ENCODE data around the gene KCNK3. TPM values are rescaled to one million over a fixed set of nuclear protein-coding genes. Genes with fewer than 3 reads are reported as not detected.
"Not testable (repeated sequence)": the region's sequence is repeated elsewhere in the genome, so short reads cannot be mapped to it uniquely, and the experiment has no call there.

Gene KCNK3
- total RNA-seq, 1 donor from 2014 or later, result 21.7 TPM

GRCh38 chr2:26743852-26744251, 51.3 kb downstream of the KCNK3 start:
- H3K27me3 Mint-ChIP-seq (ENCODE audit: unreplicated experiment), result peaks cover 13% of the 10 kb centered on the region
- H3K36me3 Mint-ChIP-seq (ENCODE audit: unreplicated experiment), result peaks cover 3% of the 10 kb centered on the region
- peaks cover 26% of the 10 kb centered on the region for H3K4me1 Mint-ChIP-seq (ENCODE audit: low read depth, unreplicated experiment)
- TF ChIP-seq, protein P1, sequence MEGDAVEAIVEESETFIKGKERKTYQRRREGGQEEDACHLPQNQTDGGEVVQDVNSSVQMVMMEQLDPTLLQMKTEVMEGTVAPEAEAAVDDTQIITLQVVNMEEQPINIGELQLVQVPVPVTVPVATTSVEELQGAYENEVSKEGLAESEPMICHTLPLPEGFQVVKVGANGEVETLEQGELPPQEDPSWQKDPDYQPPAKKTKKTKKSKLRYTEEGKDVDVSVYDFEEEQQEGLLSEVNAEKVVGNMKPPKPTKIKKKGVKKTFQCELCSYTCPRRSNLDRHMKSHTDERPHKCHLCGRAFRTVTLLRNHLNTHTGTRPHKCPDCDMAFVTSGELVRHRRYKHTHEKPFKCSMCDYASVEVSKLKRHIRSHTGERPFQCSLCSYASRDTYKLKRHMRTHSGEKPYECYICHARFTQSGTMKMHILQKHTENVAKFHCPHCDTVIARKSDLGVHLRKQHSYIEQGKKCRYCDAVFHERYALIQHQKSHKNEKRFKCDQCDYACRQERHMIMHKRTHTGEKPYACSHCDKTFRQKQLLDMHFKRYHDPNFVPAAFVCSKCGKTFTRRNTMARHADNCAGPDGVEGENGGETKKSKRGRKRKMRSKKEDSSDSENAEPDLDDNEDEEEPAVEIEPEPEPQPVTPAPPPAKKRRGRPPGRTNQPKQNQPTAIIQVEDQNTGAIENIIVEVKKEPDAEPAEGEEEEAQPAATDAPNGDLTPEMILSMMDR (IDR thresholded peaks at IDR 0.05; ENCODE audit: partially characterized antibody, unreplicated experiment), result no peak
- DNase-seq, result no peak
- H3K9me3 Mint-ChIP-seq (ENCODE audit: unreplicated experiment), result peaks cover 23% of the 10 kb centered on the region
- H3K4me3 Mint-ChIP-seq (ENCODE audit: unreplicated experiment), result no peak overlapping the region
- H3K27ac Mint-ChIP-seq (ENCODE audit: unreplicated experiment), result no peak overlapping the region

- no peak overlapping the region for H3K27ac Mint-ChIP-seq (ENCODE audit: unreplicated experiment)
- TF ChIP-seq, protein P1 (IDR thresholded peaks at IDR 0.05; ENCODE audit: partially characterized antibody, unreplicated experiment), result no peak
- peaks cover 11% of the 10 kb centered on the region for H3K27me3 Mint-ChIP-seq (ENCODE audit: unreplicated experiment)
- peaks cover 21% of the 10 kb centered on the region for H3K9me3 Mint-ChIP-seq (ENCODE audit: unreplicated experiment)
- DNase-seq, result no peak
- peaks cover 25% of the 10 kb centered on the region for H3K4me1 Mint-ChIP-seq (ENCODE audit: low read depth, unreplicated experiment)
- H3K36me3 Mint-ChIP-seq (ENCODE audit: unreplicated experiment), result no peaks in the 10 kb centered on the region
- no peak overlapping the region for H3K4me3 Mint-ChIP-seq (ENCODE audit: unreplicated experiment)
Observed at GRCh38 chr2:26744953-26745352, 52.4 kb downstream of the KCNK3 start.

DNA sequence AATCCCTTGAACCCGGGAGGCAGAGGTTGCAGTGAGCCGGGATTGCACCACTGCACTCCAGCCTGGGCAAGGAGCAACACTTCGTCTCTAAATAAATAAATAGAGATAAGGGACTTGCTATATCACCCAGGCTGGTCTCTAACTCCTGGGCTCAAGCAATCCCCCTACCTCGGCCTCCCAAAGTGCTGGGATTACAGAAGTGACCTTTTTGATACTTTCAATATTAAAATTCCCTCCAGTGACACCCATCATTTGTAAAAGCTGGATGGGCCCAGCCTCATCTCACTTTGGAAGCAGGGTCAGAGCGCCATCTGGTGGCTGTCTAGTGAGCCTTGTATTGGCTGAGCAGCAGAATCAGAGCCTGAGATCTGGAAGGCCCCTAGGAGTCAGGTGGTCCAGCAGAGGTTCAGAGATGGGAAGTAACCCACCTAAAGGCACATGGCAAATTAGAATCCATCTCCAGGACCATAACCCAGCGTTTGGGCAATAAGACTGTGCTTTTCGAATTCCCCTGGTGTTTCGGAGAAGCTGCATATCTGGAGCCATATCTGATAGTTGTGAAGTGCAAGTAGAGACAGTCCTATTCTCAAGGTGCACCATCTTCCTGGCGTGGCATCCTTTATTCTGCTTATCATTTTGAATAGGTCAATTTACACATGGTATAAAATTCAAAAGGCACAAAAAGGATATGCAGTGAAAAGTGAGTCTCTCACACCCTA, 53.2 kb downstream of the KCNK3 start:
- H3K4me1 Mint-ChIP-seq (ENCODE audit: low read depth, unreplicated experiment), result peaks cover 31% of the 10 kb centered on the region
- TF ChIP-seq, protein P1 (IDR thresholded peaks at IDR 0.05; ENCODE audit: partially characterized antibody, unreplicated experiment), result peak; percentile 83
- H3K36me3 Mint-ChIP-seq (ENCODE audit: unreplicated experiment), result no peaks in the 10 kb centered on the region
- H3K4me3 Mint-ChIP-seq (ENCODE audit: unreplicated experiment), result no peak overlapping the region
- H3K27ac Mint-ChIP-seq (ENCODE audit: unreplicated experiment), result no peak overlapping the region
- DNase-seq, result peak; percentile 92
- H3K27me3 Mint-ChIP-seq (ENCODE audit: unreplicated experiment), result peaks cover 9% of the 10 kb centered on the region
- peaks cover 17% of the 10 kb centered on the region for H3K9me3 Mint-ChIP-seq (ENCODE audit: unreplicated experiment)

GRCh38 chr2:26746934-26747333, 54.4 kb downstream of the KCNK3 start:
- H3K9me3 Mint-ChIP-seq (ENCODE audit: unreplicated experiment), result peaks cover 10% of the 10 kb centered on the region
- H3K27me3 Mint-ChIP-seq (ENCODE audit: unreplicated experiment), result peaks cover 5% of the 10 kb centered on the region
- TF ChIP-seq, protein P1 (IDR thresholded peaks at IDR 0.05; ENCODE audit: partially characterized antibody, unreplicated experiment), result no peak
- no peak for DNase-seq
- no peaks in the 10 kb centered on the region for H3K36me3 Mint-ChIP-seq (ENCODE audit: unreplicated experiment)
- H3K27ac Mint-ChIP-seq (ENCODE audit: unreplicated experiment), result no peak overlapping the region
- H3K4me1 Mint-ChIP-seq (ENCODE audit: low read depth, unreplicated experiment), result peaks cover 21% of the 10 kb centered on the region
- no peak overlapping the region for H3K4me3 Mint-ChIP-seq (ENCODE audit: unreplicated experiment)

- Mint-ChIP-seq H3K27ac (ENCODE audit: unreplicated experiment) (peak overlapping the region; percentile 97), H3K4me1 (ENCODE audit: low read depth, unreplicated experiment) (peaks cover 19% of the 10 kb centered on the region), H3K4me3 (ENCODE audit: unreplicated experiment) (peak overlapping the region; percentile 63), H3K9me3 (ENCODE audit: unreplicated experiment) (peaks cover 12% of the 10 kb centered on the region)
- not testable (repeated sequence) for DNase-seq; H3K36me3 Mint-ChIP-seq (ENCODE audit: unreplicated experiment); H3K27me3 Mint-ChIP-seq (ENCODE audit: unreplicated experiment)
Observed at GRCh38 chr2:26749787-26750420, 57.4 kb downstream of the KCNK3 start.

DNA sequence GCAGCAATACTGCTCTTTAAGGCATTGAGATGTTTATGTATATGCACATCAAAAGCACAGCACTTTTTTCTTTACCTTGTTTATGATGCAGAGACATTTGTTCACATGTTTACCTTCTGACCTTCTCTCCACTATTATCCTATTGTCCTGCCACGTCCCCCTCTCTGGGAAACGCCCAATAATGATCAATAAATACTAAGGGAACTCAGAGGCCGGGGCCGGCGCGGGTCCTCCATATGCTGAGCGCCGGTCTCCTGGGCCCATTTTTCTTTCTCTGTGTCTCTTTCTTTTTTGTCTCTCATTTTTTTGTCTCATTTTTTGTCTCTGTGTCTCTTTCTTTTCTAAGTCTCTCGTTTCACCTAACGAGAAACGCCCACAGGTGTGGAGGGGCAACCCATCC, 57.9 kb downstream of the KCNK3 start:
- H3K27ac Mint-ChIP-seq (ENCODE audit: unreplicated experiment), result peak overlapping the region; percentile 97
- not testable (repeated sequence) for DNase-seq; H3K27me3 Mint-ChIP-seq (ENCODE audit: unreplicated experiment); H3K36me3 Mint-ChIP-seq (ENCODE audit: unreplicated experiment); H3K9me3 Mint-ChIP-seq (ENCODE audit: unreplicated experiment)
- H3K4me1 Mint-ChIP-seq (ENCODE audit: low read depth, unreplicated experiment), result peaks cover 19% of the 10 kb centered on the region
- H3K4me3 Mint-ChIP-seq (ENCODE audit: unreplicated experiment), result peak overlapping the region; percentile 58
